Adrenal gland (tissue), 19 donors: Measurements from ENCODE around the gene PSMD14. TPM values are rescaled to one million over a fixed set of nuclear protein-coding genes. Genes with fewer than 3 reads are reported as not detected.

Experiments
- DNase-seq, 7 donors: peaks; one replicate each; pipeline ENCODE4 v3.0.0-alpha.2; 2019 to 2020
- H3K27ac ChIP-seq, 5 donors: fragments of 200-600 bp; sonication (generic) in 4 of 5; 1 replicate in 3 of 5; 2 replicates in 2 of 5; pipeline versions ENCODE4 v1.5.1 to v1.8.0; 2016 to 2020; ENCODE audit warnings: mild to moderate bottlenecking in 1 of 5
- H3K27me3 ChIP-seq: fragments of 200-600 bp; 2 replicates; pipeline ENCODE4 v1.8.0; 2021
- H3K36me3 ChIP-seq, 2 donors: fragments of 200-600 bp; replicated peaks in 1 of 2; 1 replicate in 1 of 2; 2 replicates in 1 of 2; pipeline versions ENCODE4 v1.5.1 to v1.8.0; 2018 to 2022
- H3K4me1 ChIP-seq, 2 donors: fragments of 200-600 bp; replicated peaks in 1 of 2; 1 replicate in 1 of 2; 2 replicates in 1 of 2; pipeline versions ENCODE4 v1.5.1 to v1.8.0; 2018 to 2021
- H3K4me3 ChIP-seq, 4 donors: fragments of 200-600 bp; sonication (generic) in 3 of 4; one replicate each; pipeline ENCODE4 v1.5.1; 2016 to 2018
- H3K9me3 ChIP-seq, 3 donors: fragments of 200-600 bp; sonication (generic) in 1 of 3; replicated peaks in 1 of 3; 1 replicate in 2 of 3; 2 replicates in 1 of 3; pipeline versions ENCODE4 v1.5.1 to v1.8.0; 2016 to 2021
- CTCF ChIP-seq, 6 experiments: fragments of 450-650 bp in 4 of 6; fragments of 200-600 bp in 2 of 6; sonication (generic) in 1 of 6; IDR thresholded peaks; 1 replicate in 5 of 6; 2 replicates in 1 of 6; pipeline versions ENCODE4 v1.5.1 to v1.8.0; 2016 to 2021; ENCODE audit warnings: antibody characterized with exemption in 6 of 6, mild to moderate bottlenecking in 2 of 6, moderate library complexity in 1 of 6
- POLR2A ChIP-seq, 2 donors: fragments of 450-650 bp; IDR thresholded peaks; one replicate each; pipeline ENCODE4 v1.6.1; 2017; ENCODE audit warnings: antibody characterized with exemption in 2 of 2, mild to moderate bottlenecking in 2 of 2, moderate library complexity in 1 of 2
- WGBS, 4 donors: extraction: QIAGEN DNeasy Blood & Tissue Kit in 2 of 4; methylation state at CpG; one replicate each; pipeline versions ENCODE4 v1.1.5 to v1.1.7; 2013 to 2017; 5-methylcytosine and 5-hydroxymethylcytosine counted together
- intact Hi-C, 2 donors: fragments of 100-400 bp; cut with DNase I; formaldehyde crosslinking; loops; one replicate each; pipeline versions ENCODE4 v1.14.1 to v1.15.0; 2022 to 2023
- long read RNA-seq, 10 donors: library from polyadenylated mRNA in 3 of 10; unstranded in 2 of 10; stranded (forward) in 1 of 10; transcript quantifications; one replicate each; pipeline ENCODE4 v2.0.0 and lab custom pipeline, GENCODE V29; 2021 to 2026
- polyA plus RNA-seq, 3 donors: library from polyadenylated mRNA; stranded (reverse); fragments of 200-250 nt in 2 of 3; fragments of 350-450 nt in 1 of 3; fragmentation: Illumina TruSeq in 1 of 3; extraction: RNeasy Lipid Tissue Mini Kit (QIAGEN cat#74804) in 1 of 3; gene quantifications; one replicate each; pipeline ENCODE4 v1.2.3, GENCODE V29; 2013 to 2014
- total RNA-seq, 9 donors: library from RNA; depleted of rRNA in 4 of 9; stranded (reverse); fragments of >200 nt in 4 of 9; fragments of 120-200 nt in 1 of 9; fragmentation: NEBNext Ultra II Directional in 1 of 9; extraction: Animal tissue kit (Norgen Biotek cat#: 25700) in 1 of 9; gene quantifications; one replicate each; pipeline versions ENCODE4 v1.1.0 to v1.2.4, GENCODE V29; 2013 to 2023
- donor health status: healthy with polysubstance abuse.
- donor health status: Bipolar disorder and iron deficiency.
- donor health status: DM: yes; HTN: yes; CAD: no.
- donor health status: DM: no; HTN: no; CAD: no.
- donor health status: DM: no; HTN: no; CAD: no.
- donor health status: DM: yes; HTN: yes; CAD: no.

The PSMD14 gene
- total RNA-seq: 100 to 1,000 TPM in 2 of 9 donors, 10 to 100 TPM in 7; 34.1 to 182 (median 52.7) TPM
- 100 to 1,000 TPM in 1 of 3 donors, 10 to 100 TPM in 2; 19.8 to 131 (median 27.6) TPM for polyA plus RNA-seq
- long read RNA-seq, donor 1, full-length matches to known transcripts: 114 of 148 reads
- long read RNA-seq, donor 1, partial matches to known transcripts: 26 of 148 reads
- long read RNA-seq, donor 1, other reads (novel, unspliced or antisense): 8 of 148 reads
- long read RNA-seq, donor 2, full-length matches to known transcripts: 44 of 68 reads
- long read RNA-seq, donor 2, partial matches to known transcripts: 24 of 68 reads
- long read RNA-seq, donor 2, other reads (novel, unspliced or antisense): 0 of 68 reads
- long read RNA-seq, donor 3, full-length matches to known transcripts: 72 of 104 reads
- long read RNA-seq, donor 3, partial matches to known transcripts: 26 of 104 reads
- long read RNA-seq, donor 3, other reads (novel, unspliced or antisense): 6 of 104 reads
- long read RNA-seq, donor 4, transcript PSMD14-201 (12 exons, 1,954 nt): major isoform, 89 of 94 reads
- long read RNA-seq, donor 4, partial matches to known transcripts: 0 of 94 reads
- long read RNA-seq, donor 4, other reads (novel, unspliced or antisense): 5 of 94 reads
- long read RNA-seq, donor 5, transcript PSMD14-201 (12 exons, 1,954 nt): major isoform, 81 of 89 reads
- long read RNA-seq, donor 5, partial matches to known transcripts: 4 of 89 reads
- long read RNA-seq, donor 5, other reads (novel, unspliced or antisense): 4 of 89 reads
- long read RNA-seq, donor 6, transcript PSMD14-201 (12 exons, 1,954 nt): major isoform, 24 of 27 reads
- long read RNA-seq, donor 6, partial matches to known transcripts: 2 of 27 reads
- long read RNA-seq, donor 6, other reads (novel, unspliced or antisense): 1 of 27 reads
- long read RNA-seq, donor 7, full-length matches to known transcripts: 27 of 27 reads
- long read RNA-seq, donor 7, partial matches to known transcripts: 0 of 27 reads
- long read RNA-seq, donor 7, other reads (novel, unspliced or antisense): 0 of 27 reads
- long read RNA-seq, donor 8, full-length matches to known transcripts: 69 of 79 reads
- long read RNA-seq, donor 8, partial matches to known transcripts: 5 of 79 reads
- long read RNA-seq, donor 8, other reads (novel, unspliced or antisense): 5 of 79 reads
- long read RNA-seq, donor 9, transcript PSMD14-201 (12 exons, 1,954 nt): major isoform, 37 of 73 reads
- long read RNA-seq, donor 9, partial matches to known transcripts: 34 of 73 reads
- long read RNA-seq, donor 9, other reads (novel, unspliced or antisense): 0 of 73 reads
- long read RNA-seq, donor 10, full-length matches to known transcripts: 27 of 27 reads
- long read RNA-seq, donor 10, partial matches to known transcripts: 0 of 27 reads
- long read RNA-seq, donor 10, other reads (novel, unspliced or antisense): 0 of 27 reads

- peak; percentile 91 to 97 (median 95) for DNase-seq
- peaks cover 0 to 13% of the 10 kb centered on the region in 2 donors for H3K4me1 ChIP-seq
- H3K27me3 ChIP-seq: no peaks in the 10 kb centered on the region
- peak within 1 kb of the TSS; percentile 52 to 71 (median 64) for H3K4me3 ChIP-seq
- 0 to 1% (median 1%) methylated on average over 17 to 60 of the region's 60 CpGs for whole genome bisulfite sequencing, 4 donors
- TF ChIP-seq POLR2A (IDR thresholded peaks at IDR 0.05): peak; percentile 36 to 79
- TF ChIP-seq CTCF (IDR thresholded peaks at IDR 0.05): no peak
- intact Hi-C loops: loop anchor here in 1 of 2 donors (5.0 kb wide), 1 partner anchor 104 kb away; no protein-coding TSS in a partner anchor
- no peaks in the 10 kb centered on the region for H3K36me3 ChIP-seq
- no peaks in the 10 kb centered on the region for H3K9me3 ChIP-seq
- peak within 1 kb of the TSS; percentile 76 to 92 (median 88) for H3K27ac ChIP-seq
Observed at GRCh38 chr2:161308178-161308955, at the start of gene PSMD14. Gene PSMD14 (plus strand): TSS chr2:161308425. CDS start chr2:161318826, 10,401 bp downstream.

GRCh38 chr2:161265874-161266273, 42.4 kb upstream of the PSMD14 start:
- Histone ChIP-seq H3K36me3 (no peaks in the 10 kb centered on the region), H3K4me3 (no peak overlapping the region), H3K9me3 (no peaks in the 10 kb centered on the region), H3K27ac (no peak overlapping the region), H3K4me1 (no peaks in the 10 kb centered on the region), H3K27me3 (no peaks in the 10 kb centered on the region)
- intact Hi-C loops: no loop called here
- 94 to 96% (median 95%) methylated on average over 11 of the region's 11 CpGs for WGBS, 4 donors
- TF ChIP-seq POLR2A (IDR thresholded peaks at IDR 0.05): no peak
- TF ChIP-seq CTCF (IDR thresholded peaks at IDR 0.05): no peak
- no peak for DNase-seq

GRCh38 chr2:161269111-161269510, 39.1 kb upstream of the PSMD14 start:
- H3K27me3 ChIP-seq: no peaks in the 10 kb centered on the region
- H3K4me1 ChIP-seq: no peaks in the 10 kb centered on the region
- WGBS, 4 donors: 89 to 93% (median 90%) methylated on average over 3 of the region's 3 CpGs
- H3K36me3 ChIP-seq: no peaks in the 10 kb centered on the region
- intact Hi-C loops: no loop called here
- H3K27ac ChIP-seq: no peak overlapping the region
- no peaks in the 10 kb centered on the region for H3K9me3 ChIP-seq
- no peak for TF ChIP-seq CTCF (IDR thresholded peaks at IDR 0.05)
- TF ChIP-seq POLR2A (IDR thresholded peaks at IDR 0.05): no peak
- no peak overlapping the region for H3K4me3 ChIP-seq
- no peak for DNase-seq
